ENCODE measurements around the gene FAM118A. TPM values are rescaled to one million over a fixed set of nuclear protein-coding genes. Genes with fewer than 3 reads are reported as not detected.

Gene FAM118A
- total RNA-seq, 2 experiments from 2014 or later = 25.4 to 26.4 TPM

Other genes starting within 250 kb of the FAM118A start
- gene NUP50, start 146.0 kb upstream of the FAM118A start, total RNA-seq = 100 to 1,000 TPM; 156 to 164 TPM
- gene KIAA0930, start 69.0 kb upstream of the FAM118A start, total RNA-seq = 10 to 100 TPM; 28.0 to 28.6 TPM
- gene UPK3A, start 25.0 kb upstream of the FAM118A start, total RNA-seq = not detected
- gene SMC1B, start 103.7 kb downstream of the FAM118A start, total RNA-seq = 1 to 10 TPM; 2.1 TPM
- 1 to 10 TPM; 8.2 to 9.2 TPM for gene RIBC2, start 103.8 kb downstream of the FAM118A start, total RNA-seq
- gene FBLN1, start 192.9 kb downstream of the FAM118A start, total RNA-seq = under 1 TPM; 0.30 to 0.37 TPM

Measured in activated naive CD8-positive, alpha-beta T cell treated with anti-CD3 and anti-CD28 coated beads for 36 hours (primary cell).